Glutamatergic neuron (in vitro differentiated cells): ENCODE results near the gene TEX26. TPM values are rescaled to one million over a fixed set of nuclear protein-coding genes. Genes with fewer than 3 reads are reported as not detected.

Experiments used
- DNase-seq: peaks from one replicate; pipeline ENCODE4 v3.0.0; 2022
- H3K27ac Mint-ChIP-seq: one replicate; pipeline ENCODE4 v1.8.0; 2020; ENCODE audit warnings: mild to moderate bottlenecking, mixed read lengths, inconsistent platforms; ENCODE audit not compliant: unreplicated experiment
- H3K27me3 Mint-ChIP-seq: one replicate; pipeline ENCODE4 v1.8.0; 2020; ENCODE audit warnings: mild to moderate bottlenecking, moderate library complexity, mixed read lengths, inconsistent platforms; ENCODE audit not compliant: unreplicated experiment
- H3K36me3 Mint-ChIP-seq: one replicate; pipeline ENCODE4 v1.8.0; 2020; ENCODE audit warnings: mild to moderate bottlenecking, mixed read lengths, inconsistent platforms; ENCODE audit not compliant: unreplicated experiment
- H3K4me1 Mint-ChIP-seq: one replicate; pipeline ENCODE4 v1.8.0; 2020; ENCODE audit warnings: mild to moderate bottlenecking, low read depth, mixed read lengths, inconsistent platforms; ENCODE audit not compliant: unreplicated experiment
- H3K4me3 Mint-ChIP-seq: one replicate; pipeline ENCODE4 v1.8.0; 2020; ENCODE audit warnings: mild to moderate bottlenecking, mixed read lengths, inconsistent platforms; ENCODE audit not compliant: unreplicated experiment
- H3K9me3 Mint-ChIP-seq: one replicate; pipeline ENCODE4 v1.8.0; 2020; ENCODE audit warnings: mild to moderate bottlenecking, moderate library complexity, mixed read lengths, inconsistent platforms; ENCODE audit not compliant: unreplicated experiment
- CTCF ChIP-seq: fragments of 200-600 bp; sonication (generic); IDR thresholded peaks from one replicate; pipeline ENCODE4 v1.5.0; 2021; ENCODE audit not compliant: partially characterized antibody, unreplicated experiment
- total RNA-seq: library from RNA; stranded (reverse); fragmentation: NEBNext Ultra II Directional; extraction: Animal tissue kit (Norgen Biotek cat#: 25700); gene quantifications from one replicate; pipeline ENCODE4 v1.2.1, GENCODE V29; 2021; ENCODE audit not compliant: unreplicated experiment

TEX26 gene
- total RNA-seq, 1 donor from 2014 or later, result not detected

GRCh38 chr13:30892966-30893365 lies 39.5 kb upstream of the TEX26 start:
- DNase-seq, result peak; percentile 73
- no peak overlapping the region for H3K27ac Mint-ChIP-seq

GRCh38 chr13:30895773-30896172 lies 36.7 kb upstream of the TEX26 start:
- Mint-ChIP-seq H3K27ac (no peak overlapping the region), H3K9me3 (no peaks in the 10 kb centered on the region), H3K4me1 (peaks cover 5% of the 10 kb centered on the region), H3K4me3 (no peak overlapping the region), H3K27me3 (peaks cover 9% of the 10 kb centered on the region), H3K36me3 (no peaks in the 10 kb centered on the region)
- no peak for TF ChIP-seq CTCF
- DNase-seq, result no peak

More at GRCh38 chr13:30892966-30893365, 39.5 kb upstream of the TEX26 start:
- no peaks in the 10 kb centered on the region for H3K9me3 Mint-ChIP-seq
- no peaks in the 10 kb centered on the region for H3K36me3 Mint-ChIP-seq
- TF ChIP-seq CTCF, result peak; percentile 65
- H3K27me3 Mint-ChIP-seq, result peaks cover 3% of the 10 kb centered on the region
- no peak overlapping the region for H3K4me3 Mint-ChIP-seq
- no peaks in the 10 kb centered on the region for H3K4me1 Mint-ChIP-seq

- Mint-ChIP-seq H3K36me3 (no peaks in the 10 kb centered on the region), H3K4me3 (no peak overlapping the region), H3K27me3 (peaks cover 9% of the 10 kb centered on the region), H3K27ac (no peak overlapping the region), H3K4me1 (peaks cover 5% of the 10 kb centered on the region), H3K9me3 (no peaks in the 10 kb centered on the region)
- TF ChIP-seq CTCF, result no peak
- no peak for DNase-seq
Measured at GRCh38 chr13:30898070-30898469, 34.4 kb upstream of the TEX26 start.

GRCh38 chr13:30898678-30899241 lies 33.7 kb upstream of the TEX26 start:
- Mint-ChIP-seq H3K9me3 (no peaks in the 10 kb centered on the region), H3K4me3 (no peak overlapping the region)

GRCh38 chr13:30900436-30900835 lies 32.0 kb upstream of the TEX26 start:
- TF ChIP-seq CTCF, result no peak
- H3K4me1 Mint-ChIP-seq, result peaks cover 6% of the 10 kb centered on the region
- H3K27me3 Mint-ChIP-seq, result peaks cover 13% of the 10 kb centered on the region
- DNase-seq, result no peak
- H3K27ac Mint-ChIP-seq, result no peak overlapping the region
- H3K9me3 Mint-ChIP-seq, result peaks cover 1% of the 10 kb centered on the region
- H3K4me3 Mint-ChIP-seq, result no peak overlapping the region
- H3K36me3 Mint-ChIP-seq, result peaks cover 6% of the 10 kb centered on the region

More at GRCh38 chr13:30898678-30899241, 33.7 kb upstream of the TEX26 start:
- peaks cover 9% of the 10 kb centered on the region for H3K27me3 Mint-ChIP-seq
- DNase-seq, result no peak
- no peak for TF ChIP-seq CTCF
- no peak overlapping the region for H3K27ac Mint-ChIP-seq
- peaks cover under 1% of the 10 kb centered on the region for H3K36me3 Mint-ChIP-seq
- H3K4me1 Mint-ChIP-seq, result peaks cover 5% of the 10 kb centered on the region
